ENCODE data around the gene GTF2H2.
"Not testable (repeated sequence)": the region's sequence is repeated elsewhere in the genome, so short reads cannot be mapped to it uniquely, and the experiment has no call there.

Gene GTF2H2

DNA sequence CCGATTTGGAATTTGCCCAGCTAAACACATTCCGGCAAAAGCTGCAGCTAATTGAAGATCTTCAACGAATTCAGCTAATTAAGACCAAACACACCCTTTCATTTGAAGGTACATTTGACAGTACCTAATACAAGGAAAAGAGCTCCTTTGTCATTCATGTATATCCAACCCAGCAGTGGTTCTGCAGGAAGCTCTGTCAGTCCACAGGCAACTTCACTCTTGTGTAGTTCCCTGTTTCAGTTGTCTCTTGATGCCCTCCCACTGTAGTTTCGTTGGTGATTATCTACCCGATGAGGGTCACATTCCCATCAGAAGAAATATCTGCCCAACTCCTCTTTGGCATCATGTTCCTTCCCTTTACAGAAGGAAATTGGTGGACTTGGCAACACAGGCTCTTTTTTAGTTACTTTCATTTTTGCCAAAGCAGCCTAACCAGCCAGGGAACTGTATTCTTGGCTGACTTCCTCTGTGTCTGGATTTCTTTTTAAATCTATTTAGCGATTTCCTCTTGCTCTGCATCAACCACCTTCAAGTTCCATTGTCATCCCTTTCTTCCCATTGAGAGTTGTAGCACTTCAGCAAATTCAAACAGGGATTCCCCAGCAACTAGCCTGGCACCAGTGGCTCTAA, 49.0 kb downstream of the GTF2H2 start:
- H3K4me3 ChIP-seq (ENCODE audit: control insufficient read depth, low read depth, low read length); DNase-seq (ENCODE audit: low read depth): not testable (repeated sequence)

DNA sequence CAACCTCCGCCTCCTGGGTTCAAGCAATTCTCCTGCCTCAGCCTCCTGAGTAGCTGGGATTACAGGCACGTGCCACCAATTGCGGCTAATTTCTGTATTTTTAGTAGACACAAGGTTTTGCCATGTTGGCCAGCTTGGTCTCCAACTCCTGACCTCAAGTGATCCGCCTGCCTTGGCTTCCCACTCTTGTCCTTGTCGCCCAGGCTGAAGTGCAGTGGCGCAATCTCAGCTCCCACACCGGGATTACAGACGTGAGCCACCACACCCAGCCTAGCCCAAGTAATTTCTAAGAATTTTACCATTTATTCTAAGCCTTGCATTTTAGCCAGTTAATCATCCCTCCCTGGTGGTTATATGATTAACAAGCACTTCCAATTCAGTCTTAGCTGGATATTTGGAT, 53.3 kb downstream of the GTF2H2 start:
- H3K4me3 ChIP-seq (ENCODE audit: control insufficient read depth, low read depth, low read length), result no peak overlapping the region
- TF ChIP-seq, protein P1, sequence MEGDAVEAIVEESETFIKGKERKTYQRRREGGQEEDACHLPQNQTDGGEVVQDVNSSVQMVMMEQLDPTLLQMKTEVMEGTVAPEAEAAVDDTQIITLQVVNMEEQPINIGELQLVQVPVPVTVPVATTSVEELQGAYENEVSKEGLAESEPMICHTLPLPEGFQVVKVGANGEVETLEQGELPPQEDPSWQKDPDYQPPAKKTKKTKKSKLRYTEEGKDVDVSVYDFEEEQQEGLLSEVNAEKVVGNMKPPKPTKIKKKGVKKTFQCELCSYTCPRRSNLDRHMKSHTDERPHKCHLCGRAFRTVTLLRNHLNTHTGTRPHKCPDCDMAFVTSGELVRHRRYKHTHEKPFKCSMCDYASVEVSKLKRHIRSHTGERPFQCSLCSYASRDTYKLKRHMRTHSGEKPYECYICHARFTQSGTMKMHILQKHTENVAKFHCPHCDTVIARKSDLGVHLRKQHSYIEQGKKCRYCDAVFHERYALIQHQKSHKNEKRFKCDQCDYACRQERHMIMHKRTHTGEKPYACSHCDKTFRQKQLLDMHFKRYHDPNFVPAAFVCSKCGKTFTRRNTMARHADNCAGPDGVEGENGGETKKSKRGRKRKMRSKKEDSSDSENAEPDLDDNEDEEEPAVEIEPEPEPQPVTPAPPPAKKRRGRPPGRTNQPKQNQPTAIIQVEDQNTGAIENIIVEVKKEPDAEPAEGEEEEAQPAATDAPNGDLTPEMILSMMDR (conservative IDR thresholded peaks at IDR 0.05; ENCODE audit: control insufficient read depth, insufficient read depth, low read depth, low read length), result no peak
- DNase-seq (ENCODE audit: low read depth), result no peak

- DNase-seq (ENCODE audit: low read depth), result no peak
- TF ChIP-seq, protein P1 (conservative IDR thresholded peaks at IDR 0.05; ENCODE audit: control insufficient read depth, insufficient read depth, low read depth, low read length), result no peak
- H3K4me3 ChIP-seq (ENCODE audit: control insufficient read depth, low read depth, low read length), result no peak overlapping the region
These were observed 53.9 kb downstream of the GTF2H2 start for GRCh38 chr5:71013575-71013974.

- DNase-seq (ENCODE audit: low read depth), result no peak
- no peak overlapping the region for H3K4me3 ChIP-seq (ENCODE audit: control insufficient read depth, low read depth, low read length)
- TF ChIP-seq, protein P1 (conservative IDR thresholded peaks at IDR 0.05; ENCODE audit: control insufficient read depth, insufficient read depth, low read depth, low read length), result no peak
These were observed 56.2 kb downstream of the GTF2H2 start for GRCh38 chr5:71011194-71011792.

GRCh38 chr5:71006983-71007382, 60.5 kb downstream of the GTF2H2 start:
- not testable (repeated sequence) for H3K4me3 ChIP-seq (ENCODE audit: control insufficient read depth, low read depth, low read length); DNase-seq (ENCODE audit: low read depth)
